Activated CD4-positive, alpha-beta T cell treated with anti-CD3 and anti-CD28 coated beads, Interleukin-2, Interleukin-4, amounts not matched to agents 100 ng/mL and 50 ng/mL, durations not matched to agents 16 hours and 8 hours (primary cell): ENCODE measurements around the gene NENF.

Source experiments
- DNase-seq: peaks from one replicate; pipeline ENCODE4 v3.0.0-alpha.2; 2020; ENCODE audit warnings: low spot score

NENF gene

DNA sequence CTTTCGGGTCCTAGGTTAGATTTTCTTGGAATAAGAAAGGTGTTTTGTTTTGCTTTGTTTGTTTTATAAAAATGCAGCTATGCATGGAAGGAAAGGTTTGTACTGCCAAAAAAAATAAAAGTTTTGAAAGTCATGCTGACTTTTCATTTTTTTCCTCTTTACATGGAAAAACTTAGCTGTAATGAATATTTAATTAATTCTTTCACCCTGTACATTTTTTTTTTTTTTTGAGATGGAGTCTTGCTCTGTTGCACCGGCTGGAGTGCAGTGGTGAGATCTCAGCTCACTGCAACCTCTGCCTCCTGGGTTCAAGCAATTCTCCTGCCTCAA lies 48.7 kb downstream of the NENF start:
- no peak for DNase-seq

DNA sequence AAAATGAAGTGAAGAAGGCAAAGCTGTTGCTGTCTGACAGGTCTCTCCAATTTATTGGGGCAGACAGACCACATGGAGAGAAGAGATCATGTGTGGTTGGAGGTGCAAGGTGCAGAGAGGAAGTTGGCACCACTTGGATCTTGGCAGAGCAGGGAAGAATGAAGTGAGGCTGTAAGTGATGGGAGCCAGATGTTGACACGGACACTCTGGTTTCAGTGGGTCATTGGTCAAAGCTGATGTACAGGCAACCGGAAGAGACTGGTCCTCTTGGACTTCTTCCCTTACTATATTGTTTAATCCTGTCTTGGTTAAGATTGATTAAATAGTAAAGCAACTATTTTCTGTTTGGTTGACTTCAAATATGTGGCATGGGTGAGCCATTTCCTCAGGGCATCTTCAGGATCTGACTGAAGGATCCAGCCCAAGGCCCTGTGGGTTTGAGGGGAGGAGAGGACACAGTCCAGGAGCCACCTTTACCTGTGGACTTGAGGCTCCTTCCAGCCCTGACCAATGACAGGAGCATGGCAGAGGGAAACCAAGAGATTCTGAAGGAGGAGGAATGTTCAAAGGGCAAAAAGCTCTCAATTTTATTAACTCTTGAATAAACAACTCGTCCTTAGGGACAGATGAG lies 49.4 kb downstream of the NENF start:
- no peak for DNase-seq

GRCh38 chr1:212482637-212483441 lies 50.1 kb downstream of the NENF start:
- DNase-seq: no peak

- DNase-seq: no peak
Observed at GRCh38 chr1:212484701-212485570, 52.2 kb downstream of the NENF start.

GRCh38 chr1:212485571-212485912 lies 52.8 kb downstream of the NENF start:
- no peak for DNase-seq

GRCh38 chr1:212485913-212486618 lies 53.3 kb downstream of the NENF start:
- DNase-seq: no peak

GRCh38 chr1:212486619-212486975 lies 53.9 kb downstream of the NENF start:
- no peak for DNase-seq

GRCh38 chr1:212487286-212487685 lies 54.6 kb downstream of the NENF start:
- DNase-seq: no peak

- DNase-seq: no peak
Observed at GRCh38 chr1:212487774-212488435, 55.2 kb downstream of the NENF start.

DNA sequence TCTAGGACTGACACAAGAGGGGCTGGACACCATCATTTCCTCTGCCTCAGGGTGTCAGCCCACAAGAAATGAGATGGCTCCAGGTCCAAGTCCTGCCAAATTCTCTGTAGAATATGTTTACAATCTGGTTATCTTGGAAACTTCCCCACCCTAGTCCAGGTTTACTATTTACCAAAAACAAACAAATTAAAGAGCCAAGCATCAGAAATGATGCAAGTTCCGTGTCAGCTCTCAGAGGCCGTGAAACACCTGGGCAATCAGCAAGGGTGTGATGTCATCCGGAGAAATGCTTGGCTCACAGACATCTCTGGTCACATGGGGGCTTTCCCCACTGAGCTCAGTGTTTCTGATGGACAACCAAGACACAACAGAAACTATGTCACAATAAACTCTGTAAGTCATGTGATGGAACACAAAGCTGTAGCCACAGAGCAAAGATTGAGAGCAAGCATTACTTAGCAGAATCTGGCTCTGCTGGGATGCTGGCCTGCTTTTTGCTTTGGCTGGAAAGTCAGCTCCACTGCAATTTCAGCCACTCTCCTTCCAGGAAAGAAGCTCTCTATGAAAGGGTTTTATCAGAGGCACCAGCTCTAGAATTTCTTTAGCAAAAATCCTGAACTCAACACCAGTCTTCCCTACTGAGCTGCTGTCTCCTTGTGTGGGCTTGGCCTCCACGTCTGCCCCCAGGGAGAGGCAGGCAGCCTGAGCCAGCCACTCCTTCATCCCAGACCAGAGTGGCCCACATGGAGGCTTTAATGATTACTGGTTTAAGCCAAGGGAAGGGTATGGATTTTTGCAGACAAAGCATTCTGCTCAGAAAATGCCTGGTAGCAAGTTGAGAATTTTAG lies 55.9 kb downstream of the NENF start:
- peak; percentile 71 for DNase-seq

- no peak for DNase-seq
Observed at GRCh38 chr1:212489284-212489859, 56.7 kb downstream of the NENF start.

GRCh38 chr1:212490276-212490675 lies 57.6 kb downstream of the NENF start:
- DNase-seq: no peak

GRCh38 chr1:212491454-212491853 lies 58.7 kb downstream of the NENF start:
- DNase-seq: no peak
